K562 (cell line): ENCODE results near the gene LAMA2. TPM values are rescaled to one million over a fixed set of nuclear protein-coding genes. Genes with fewer than 3 reads are reported as not detected.

ENCODE experiments used
- ATAC-seq: fragments of 200-7000 bp; cut with Tn5 transposase; 3 replicates; pipeline ENCODE4 v1.9.1; 2020; ENCODE audit warnings: moderate library complexity
- BruUV-seq: library from RNA; stranded (reverse); fragments of 400-500 nt; replicated peaks from 2 replicates; lab custom pipeline; 2021; lab: Mats Ljungman, UMichigan
- CTCF ChIA-PET: fragments of 300-600 bp; formaldehyde crosslinking; extraction: SDS; loops from one replicate; lab custom pipeline; 2021; ENCODE audit warnings: low intra/inter-chr PET ratio; lab: Yijun Ruan, JAX
- POLR2A ChIA-PET: fragments of 300-600, 350-650 bp; sonication (Branson Sonifier 250); formaldehyde crosslinking; extraction: SDS; loops from one replicate; lab custom pipeline; 2021; ENCODE audit warnings: antibody characterized with exemption, inconsistent platforms; lab: Yijun Ruan, JAX
- DNase-seq, 4 experiments: peaks; one replicate each; pipeline versions ENCODE4 v3.0.0 to v3.0.0-alpha.2; 2011 to 2018; ENCODE audit warnings: low spot score in 3 of 4, mixed read lengths in 3 of 4; ENCODE audit errors: extremely low read depth in 1 of 4
- FAIRE-seq: peaks from 2 replicates; lab custom pipeline; 2011; peaks lifted over from hg19 to GRCh38; lab: Jason Lieb, UNC
- H2AFZ ChIP-seq: 2 replicates; pipeline ENCODE4 v1.6.0; 2011; ENCODE audit warnings: low read depth, low read length, control low read depth, inconsistent platforms
- H3K27ac ChIP-seq: fragments of 200-600 bp; 3 replicates; pipeline ENCODE4 v1.8.0; 2011; ENCODE audit warnings: low read depth, mild to moderate bottlenecking, control low read depth, inconsistent platforms, low read length, moderate library complexity, mixed read lengths; ENCODE audit errors: extremely low read depth
- H3K27me3 ChIP-seq, 2 experiments: fragments of 300-600 bp in 1 of 2; 2 replicates in 1 of 2; 3 replicates in 1 of 2; pipeline versions ENCODE4 v1.6.0 to v1.8.0; 2011; ENCODE audit warnings: inconsistent platforms in 2 of 2, low read length in 2 of 2, mild to moderate bottlenecking in 1 of 2, mixed read lengths in 1 of 2, moderate library complexity in 1 of 2; ENCODE audit not compliant: control insufficient read depth in 2 of 2, insufficient read depth in 2 of 2
- H3K36me3 ChIP-seq: fragments of 300-600 bp; 3 replicates; pipeline ENCODE4 v1.8.0; 2011; ENCODE audit warnings: mild to moderate bottlenecking, low read length, inconsistent platforms; ENCODE audit not compliant: control insufficient read depth, insufficient read depth
- H3K4me1 ChIP-seq, 2 experiments: fragments of 200-600 bp in 1 of 2; replicated peaks in 1 of 2; 2 replicates in 1 of 2; 3 replicates in 1 of 2; pipeline versions ENCODE4 v1.5.1 to v1.8.0; 2011; ENCODE audit warnings: inconsistent platforms in 2 of 2, low read length in 2 of 2, mild to moderate bottlenecking in 1 of 2, mixed read lengths in 1 of 2, moderate library complexity in 1 of 2; ENCODE audit not compliant: control insufficient read depth in 2 of 2, insufficient read depth in 2 of 2
- H3K4me2 ChIP-seq: 2 replicates; pipeline ENCODE4 v1.6.1; 2011; ENCODE audit warnings: low read length, control low read depth, inconsistent platforms, mixed read lengths; ENCODE audit not compliant: insufficient read depth
- H3K4me3 ChIP-seq: fragments of 200-600 bp; sonication (generic), shearing (Covaris generic); 2 replicates; pipeline ENCODE4 v1.5.1; 2016; ENCODE audit warnings: control low read depth, inconsistent platforms
- H3K79me2 ChIP-seq: fragments of 200-600 bp; 3 replicates; pipeline ENCODE4 v1.8.0; 2011; ENCODE audit warnings: low read length, inconsistent platforms; ENCODE audit not compliant: control insufficient read depth, insufficient read depth
- H3K9ac ChIP-seq, 2 experiments: 2 replicates each; pipeline versions ENCODE4 v1.6.0 to v1.6.1; 2011; ENCODE audit warnings: low read depth in 2 of 2, low read length in 2 of 2, control low read depth in 1 of 2, inconsistent platforms in 1 of 2, mild to moderate bottlenecking in 1 of 2, mixed read lengths in 1 of 2; ENCODE audit not compliant: insufficient read depth in 1 of 2
- H3K9me1 ChIP-seq: one replicate; pipeline ENCODE4 v1.6.0; 2011; ENCODE audit warnings: inconsistent platforms, mild to moderate bottlenecking, low read length, moderate library complexity; ENCODE audit not compliant: control insufficient read depth, insufficient read depth
- H3K9me3 ChIP-seq: replicated peaks from 2 replicates; pipeline ENCODE4 v1.5.1; 2011; ENCODE audit warnings: low read depth, low read length, inconsistent platforms; ENCODE audit not compliant: control insufficient read depth, insufficient read depth
- H4K20me1 ChIP-seq: replicated peaks from 2 replicates; pipeline ENCODE4 v1.6.1; 2011; ENCODE audit warnings: low read length, inconsistent platforms, mixed read lengths; ENCODE audit not compliant: control insufficient read depth, insufficient read depth
- DDX20 ChIP-seq: fragments of 450-650 bp; IDR thresholded peaks from 2 replicates; pipeline ENCODE4 v1.6.1; 2016; ENCODE audit warnings: missing genetic modification characterization, low read depth, mild to moderate bottlenecking, missing compliant biosample characterization, moderate library complexity
- E2F5 ChIP-seq: sonication (generic); formaldehyde crosslinking; IDR thresholded peaks from 2 replicates; pipeline ENCODE4 v1.8.0; 2022; ENCODE audit warnings: mild to moderate bottlenecking, missing genetic modification reagents
- GABPA ChIP-seq: fragments of 200-800 bp; sonication (Bioruptor generic); conservative IDR thresholded peaks from 2 replicates; pipeline ENCODE4 v1.6.1; 2016; ENCODE audit warnings: low read depth, missing genetic modification characterization, missing compliant biosample characterization
- TFAM ChIP-seq: fragments of 250-450 bp; sonication (Bioruptor Pico); conservative IDR thresholded peaks from 2 replicates; pipeline ENCODE4 v1.5.0; 2021; ENCODE audit warnings: mild to moderate bottlenecking, moderate library complexity
- TOE1 ChIP-seq, 2 experiments: fragments of 450-650 bp in 1 of 2; sonication (generic) in 1 of 2; formaldehyde crosslinking in 1 of 2; IDR thresholded peaks; 2 replicates each; pipeline versions ENCODE4 v1.7.1 to v1.8.0; 2016 to 2022; ENCODE audit warnings: borderline replicate concordance in 2 of 2, mild to moderate bottlenecking in 2 of 2, antibody characterized with exemption in 1 of 2, inconsistent platforms in 1 of 2, low read depth in 1 of 2, missing genetic modification reagents in 1 of 2, moderate library complexity in 1 of 2
- TRIM24 ChIP-seq, 2 experiments: fragments of 450-650 bp; IDR thresholded peaks; 2 replicates each; pipeline ENCODE4 v1.6.1; 2016
- ZBTB7A ChIP-seq: IDR thresholded peaks from 2 replicates; pipeline ENCODE4 v1.6.1; 2011; ENCODE audit warnings: low read depth, mild to moderate bottlenecking, low read length, moderate library complexity, borderline replicate concordance; ENCODE audit not compliant: control insufficient read depth
- ZNF253 ChIP-seq: fragments of 250-450 bp; sonication (Bioruptor Pico); conservative IDR thresholded peaks from 2 replicates; pipeline ENCODE4 v1.6.1; 2021; ENCODE audit warnings: mild to moderate bottlenecking
- ZNF311 ChIP-seq: fragments of 250-450 bp; sonication (Bioruptor Pico); IDR thresholded peaks from 2 replicates; pipeline ENCODE4 v1.4.0; 2020; ENCODE audit warnings: mild to moderate bottlenecking, moderate library complexity
- ZNF507 ChIP-seq: conservative IDR thresholded peaks from 2 replicates; pipeline ENCODE4 v1.6.1; 2017; ENCODE audit warnings: missing genetic modification characterization, missing compliant biosample characterization
- ZNF764 ChIP-seq: fragments of 250-450 bp; sonication (Bioruptor Pico); IDR thresholded peaks from 2 replicates; pipeline ENCODE4 v1.4.0; 2020; ENCODE audit warnings: low read depth, mild to moderate bottlenecking, moderate library complexity
- ZSCAN29 ChIP-seq: fragments of 450-650 bp; IDR thresholded peaks from 2 replicates; pipeline ENCODE4 v1.6.1; 2017
- WGBS: fragments of 100-300 bp; shearing (Covaris generic); methylation state at CpG from one replicate; pipeline ENCODE4 v1.1.6; 2016; ENCODE audit warnings: low coverage, mixed read lengths; ENCODE audit not compliant: insufficient coverage; ENCODE audit errors: missing lambda C conversion rate; 5-methylcytosine and 5-hydroxymethylcytosine counted together
- in situ Hi-C: fragments of 300-500 bp; cut with MboI; formaldehyde crosslinking; loops from 4 replicates; pipeline ENCODE4 v1.15.0; 2018; ENCODE audit warnings: inconsistent platforms, mixed read lengths
- intact Hi-C: fragments of 100-400 bp; cut with micrococcal nuclease; formaldehyde crosslinking; loops from 2 replicates; pipeline ENCODE4 v1.14.2; 2022
- polyA plus RNA-seq, 8 experiments: library from polyadenylated mRNA; depleted of rRNA in 4 of 8; stranded (reverse) in 5 of 8; unstranded in 3 of 8; fragments of >200 nt; fragmentation: Nextera tagmentation in 2 of 8; fragmentation: Illumina TruSeq in 1 of 8; extraction: Ambion mirVana in 2 of 8; extraction: Trizol in 1 of 8; gene quantifications; 2 replicates each; pipeline versions ENCODE4 v1.2.1 to v1.2.3, GENCODE V29; 2011 to 2014; ENCODE audit warnings: inconsistent platforms in 1 of 8, missing spikeins in 1 of 8
- total RNA-seq, 7 experiments: library from RNA; depleted of rRNA in 6 of 7; stranded (reverse); fragments of >200 nt in 6 of 7; fragmentation: Illumina TruSeq in 2 of 7; extraction: Trizol in 2 of 7; gene quantifications; 2 replicates each; pipeline versions ENCODE4 v1.2.1 to v1.2.3, GENCODE V29; 2011 to 2021; ENCODE audit warnings: low replicate concordance in 1 of 7

The LAMA2 gene
- total and polyA plus RNA-seq, 9 of the 15 experiments (the other 6 are each of a cell fraction or from before 2014, with no cell fraction given), result 0.04 to 1.5 (median 0.36) TPM

GRCh38 chr6:129416337-129416990 is 533.5 kb downstream of the LAMA2 start:
- Histone ChIP-seq H3K4me2 (no peak overlapping the region), H2AFZ (no peak overlapping the region), H3K4me1 (0 out of 5 replicates have a peak, but pooled peaks cover 0 to 2% of the 10 kb centered on the region in 2 experiments), H3K4me3 (no peak overlapping the region), H3K9me3 (no peaks in the 10 kb centered on the region), H3K9me1 (no peaks in the 10 kb centered on the region), H3K27me3 (no peaks in the 10 kb centered on the region), H4K20me1 (no peaks in the 10 kb centered on the region), H3K36me3 (no peaks in the 10 kb centered on the region), H3K9ac (no peak overlapping the region), H3K27ac (no peak overlapping the region), H3K79me2 (no peaks in the 10 kb centered on the region)
- ChIA-PET CTCF (no interaction called here), POLR2A (no interaction called here)
- 10% methylated on average over 5 of the region's 6 CpGs for WGBS
- BruUV-seq, result no TSS peak
- FAIRE-seq, result no peak
- peak; percentile 32; the same call in 2 of the 3 replicates for ATAC-seq
- no peak for DNase-seq
- TF ChIP-seq TRIM24 (IDR thresholded peaks at IDR 0.05) (no peak), ZNF764 (CRISPR knock-in tag) (no peak), ZSCAN29 (no peak), ZBTB7A (no peak), E2F5 (CRISPR knock-in tag) (no peak), TFAM (CRISPR knock-in tag) (no peak), DDX20 (no peak), ZNF253 (CRISPR knock-in tag) (no peak), ZNF507 (no peak), TOE1 (IDR thresholded peaks at IDR 0.05; ENCODE audit: borderline replicate concordance) (no peak), TOE1 (CRISPR knock-in tag; IDR thresholded peaks at IDR 0.05; ENCODE audit: borderline replicate concordance, low read depth) (no peak), ZNF311 (CRISPR knock-in tag) (no peak), GABPA (tag) (no peak)
- intact Hi-C loops (no loop called here), in situ Hi-C loops (no loop called here)
